ENCODE results near the gene LYSMD1. TPM values are rescaled to one million over a fixed set of nuclear protein-coding genes. Genes with fewer than 3 reads are reported as not detected.

LYSMD1 gene
- total and polyA plus RNA-seq, 2 donors (not counting 3 experiments of a cell fraction or from before 2014, with no cell fraction given), result 1.7 to 8.2 TPM

- no peak overlapping the region for H2AFZ ChIP-seq (ENCODE audit: low read depth, low read length)
- H3K4me2 ChIP-seq (ENCODE audit: insufficient read depth, low read length), result peak overlapping the region; percentile 98
- dilution Hi-C loops (cut with MboI; ENCODE audit: extremely low pct_ligation_motif_present, low sequenced_read_pairs) (no loop called here), intact Hi-C loops (cut with micrococcal nuclease) (loop anchor here (5.0 to 10.0 kb wide), 2 partner anchors 127 to 965 kb away; partner anchors contain the start of genes ANP32E and PI4KB)
- no peaks in the 10 kb centered on the region for H3K27me3 ChIP-seq (ENCODE audit: control insufficient read depth in 2 of 2, insufficient read depth in 2 of 2, low read length in 2 of 2)
- no TSS peak for BruUV-seq (replicated peaks)
- FAIRE-seq (peak; percentile 91), DNase-seq (ENCODE audit: low read depth, low spot score) (peak; percentile 43)
- TF ChIP-seq GATA2 (IDR thresholded peaks at IDR 0.05; ENCODE audit: insufficient read depth, insufficient read length, low read depth, low read length), result no peak
- TF ChIP-seq FOS (IDR thresholded peaks at IDR 0.05; ENCODE audit: borderline replicate concordance, insufficient read depth, low read length), result peak; percentile 10
- peak; percentile 16 for TF ChIP-seq JUN (IDR thresholded peaks at IDR 0.05; ENCODE audit: borderline replicate concordance, insufficient read depth, insufficient read length, low read depth)
- TF ChIP-seq POLR2A (IDR thresholded peaks at IDR 0.05; ENCODE audit: low read depth, low read length), result no peak
- TF ChIP-seq POLR2AphosphoS5 (IDR thresholded peaks at IDR 0.05; ENCODE audit: insufficient read depth, low read depth, low read length), result no peak
- no peak for TF ChIP-seq MYC (IDR thresholded peaks at IDR 0.05; ENCODE audit: low read depth, low read length)
- TF ChIP-seq EZH2 (IDR thresholded peaks at IDR 0.05; ENCODE audit: borderline replicate concordance, low read depth, low read length, severe bottlenecking), result no peak
- TF ChIP-seq CTCF (IDR thresholded peaks at IDR 0.05; ENCODE audit: extremely low read depth in 1 of 2, insufficient read depth in 1 of 2, low read depth in 1 of 2, low read length in 2 of 2), result no peak
- no peak for TF ChIP-seq MAX (IDR thresholded peaks at IDR 0.05; ENCODE audit: insufficient read depth, insufficient read length)
- ChIA-PET CTCF (interaction anchor here (0.6 to 2.3 kb wide), 4 partner anchors 10 to 100 kb away, joined by 3 to 15 read pairs (median 4); partner anchors contain the start of gene VPS72), POLR2A (interaction anchor here (1.5 kb wide), 1 partner anchor 10 kb away, joined by 4 read pairs; the partner anchor contains the start of gene VPS72)
- H3K4me3 ChIP-seq (replicated peaks in 1 of 3; ENCODE audit: insufficient read depth in 1 of 3, low read depth in 1 of 3, low read length in 3 of 3), result peak overlapping the region; percentile 86 to 96 (median 93)
- peaks cover 62% of the 10 kb centered on the region for H3K79me2 ChIP-seq (ENCODE audit: control insufficient read depth, insufficient read depth, low read length)
- H3K27ac ChIP-seq (ENCODE audit: insufficient read depth, low read depth, low read length), result peak overlapping the region; percentile 82
- peaks cover 10% of the 10 kb centered on the region for H4K20me1 ChIP-seq (replicated peaks; ENCODE audit: control insufficient read depth, extremely low read depth, insufficient read depth, low read length)
- H3K9ac ChIP-seq (replicated peaks; ENCODE audit: extremely low read depth, insufficient read depth, low read length), result peak overlapping the region; percentile 93
- peaks cover 25% of the 10 kb centered on the region for H3K4me1 ChIP-seq (ENCODE audit: control insufficient read depth, extremely low read depth, insufficient read depth, low read length)
- no peaks in the 10 kb centered on the region for H3K9me3 ChIP-seq (replicated peaks; ENCODE audit: control insufficient read depth, insufficient read depth, low read length)
- H3K9me1 ChIP-seq (replicated peaks; ENCODE audit: control insufficient read depth, extremely low read depth, insufficient read depth, low read length), result no peaks in the 10 kb centered on the region
- H3K36me3 ChIP-seq (ENCODE audit: control insufficient read depth in 2 of 2, extremely low read depth in 1 of 2, insufficient read depth in 2 of 2, low read length in 2 of 2), result peaks cover 0 to 3% of the 10 kb centered on the region in 2 experiments
Observed at GRCh38 chr1:151199873-151200581, 34.3 kb upstream of the LYSMD1 start.
